GM04504 (cell line): ENCODE results near the gene TAF6.
A peak's percentile ranks its signal among the peaks of the same experiment; 100 is the strongest.

ENCODE experiments used
- DNase-seq: peaks from one replicate; pipeline ENCODE4 v3.0.0-alpha.2; 2012; ENCODE audit warnings: low read depth

The TAF6 gene

DNA sequence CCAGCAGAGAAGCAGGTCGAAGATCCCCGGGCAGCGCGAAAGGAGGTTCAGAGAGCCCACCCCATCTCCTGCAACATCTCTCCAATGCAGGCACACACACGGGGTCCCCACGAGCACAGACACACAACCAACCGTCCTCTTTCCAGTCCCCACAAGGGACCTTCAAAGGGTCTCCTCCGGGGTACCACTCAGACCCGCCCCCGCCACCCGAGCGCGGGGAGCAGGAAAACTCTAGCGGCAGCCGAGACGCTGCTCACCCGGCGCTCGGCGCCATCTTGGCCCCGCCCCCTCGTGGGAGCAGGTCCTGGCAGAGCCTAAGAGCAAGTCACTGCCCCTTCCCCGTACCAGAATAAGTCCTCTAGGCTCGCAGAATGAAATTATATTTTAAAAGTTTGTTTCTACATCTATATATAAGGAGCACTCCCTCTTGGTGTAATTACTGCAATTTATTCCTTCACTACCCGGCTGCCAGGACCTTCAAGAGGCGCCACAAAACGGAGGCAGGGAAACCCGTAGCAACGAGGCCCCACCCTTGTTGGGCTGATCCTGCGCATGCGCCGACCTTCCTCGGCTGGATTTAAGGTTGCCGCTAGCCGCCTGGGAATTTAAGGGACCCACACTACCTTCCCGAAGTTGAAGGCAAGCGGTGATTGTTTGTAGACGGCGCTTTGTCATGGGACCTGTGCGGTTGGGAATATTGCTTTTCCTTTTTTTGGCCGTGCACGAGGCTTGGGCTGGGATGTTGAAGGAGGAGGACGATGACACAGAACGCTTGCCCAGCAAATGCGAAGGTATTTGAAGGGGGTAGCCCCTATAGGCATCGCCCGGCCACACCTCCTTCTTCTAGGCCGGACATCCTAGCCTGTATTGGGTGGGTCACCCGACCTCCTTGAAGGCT, at the start of gene TAF6, which contains the start of gene CNPY4:
Gene TAF6, minus strand, starts transcription at position 287 of the 898 bp plus-strand sequence. CDS start 5,149 bp downstream, outside the sequence.
Gene CNPY4, plus strand, starts transcription at position 563 of the 898 bp plus-strand sequence. Its CDS starts 111 bp downstream, at position 674.
- peak; percentile 88 for DNase-seq

DNA sequence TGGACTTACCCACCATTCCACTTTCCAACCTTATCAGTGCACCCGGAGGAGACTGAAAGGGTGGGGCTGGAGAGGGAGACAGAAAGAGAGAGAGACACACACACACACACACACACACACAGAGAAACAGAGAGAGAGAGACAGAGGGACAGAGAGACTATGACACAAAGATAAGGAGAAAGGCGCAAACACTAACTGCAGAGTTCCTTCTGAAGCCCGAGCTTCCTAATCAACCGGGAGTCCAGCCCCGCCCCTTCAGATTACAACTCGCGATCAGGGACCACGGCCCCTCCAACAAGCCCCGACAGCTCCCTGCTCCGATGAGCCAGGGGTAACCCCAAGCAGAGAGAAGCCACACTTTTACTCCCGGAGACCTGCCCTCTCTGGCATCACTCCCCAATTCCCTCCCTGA, 48.8 kb upstream of the TAF6 start:
- DNase-seq, result no peak

DNA sequence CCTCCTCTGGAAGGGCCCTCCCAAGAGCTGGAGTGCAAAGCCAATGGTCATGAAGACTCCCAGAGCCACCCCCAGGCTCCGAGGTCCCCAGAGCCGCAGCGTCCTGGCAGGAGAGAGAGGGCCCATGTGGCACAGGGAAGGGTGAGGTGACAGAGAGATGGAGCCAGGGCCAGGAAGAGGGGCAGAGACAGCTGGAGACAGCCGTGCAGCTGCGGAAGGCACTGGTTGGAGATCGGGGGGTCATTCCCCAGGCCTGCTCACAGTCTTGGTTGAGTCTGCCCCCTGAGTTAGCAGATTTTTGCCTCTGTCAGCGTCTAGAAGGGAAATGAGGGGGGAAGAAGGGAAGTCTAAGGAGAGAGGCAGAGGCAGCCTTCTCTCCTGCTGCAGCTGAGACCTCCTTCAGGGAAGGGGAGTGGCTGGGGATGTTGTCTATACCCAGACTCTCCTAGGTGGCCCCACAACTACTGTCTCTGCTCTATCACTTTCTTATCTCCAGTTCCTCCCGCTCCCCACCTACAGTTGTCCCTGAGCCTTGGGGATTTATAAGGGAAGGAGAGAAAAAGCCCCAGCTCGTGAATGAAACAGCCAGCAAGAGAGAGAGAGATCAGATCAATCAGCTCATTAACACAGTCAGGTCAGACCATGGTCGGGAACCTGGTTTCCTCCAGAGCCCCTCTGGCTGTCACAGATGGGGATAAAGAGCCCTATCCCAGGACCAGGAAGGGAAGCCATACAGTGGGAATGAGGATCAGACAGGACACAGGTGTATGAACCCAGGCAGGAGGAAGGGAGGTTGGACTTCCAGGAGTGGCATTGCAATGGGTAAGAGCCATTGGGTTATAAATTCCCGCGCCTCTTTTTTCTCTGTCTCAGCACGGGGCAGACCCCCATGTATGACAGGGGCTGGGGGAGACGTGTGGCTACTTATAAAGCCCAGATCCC, 48.1 kb upstream of the TAF6 start:
- DNase-seq, result no peak

DNA sequence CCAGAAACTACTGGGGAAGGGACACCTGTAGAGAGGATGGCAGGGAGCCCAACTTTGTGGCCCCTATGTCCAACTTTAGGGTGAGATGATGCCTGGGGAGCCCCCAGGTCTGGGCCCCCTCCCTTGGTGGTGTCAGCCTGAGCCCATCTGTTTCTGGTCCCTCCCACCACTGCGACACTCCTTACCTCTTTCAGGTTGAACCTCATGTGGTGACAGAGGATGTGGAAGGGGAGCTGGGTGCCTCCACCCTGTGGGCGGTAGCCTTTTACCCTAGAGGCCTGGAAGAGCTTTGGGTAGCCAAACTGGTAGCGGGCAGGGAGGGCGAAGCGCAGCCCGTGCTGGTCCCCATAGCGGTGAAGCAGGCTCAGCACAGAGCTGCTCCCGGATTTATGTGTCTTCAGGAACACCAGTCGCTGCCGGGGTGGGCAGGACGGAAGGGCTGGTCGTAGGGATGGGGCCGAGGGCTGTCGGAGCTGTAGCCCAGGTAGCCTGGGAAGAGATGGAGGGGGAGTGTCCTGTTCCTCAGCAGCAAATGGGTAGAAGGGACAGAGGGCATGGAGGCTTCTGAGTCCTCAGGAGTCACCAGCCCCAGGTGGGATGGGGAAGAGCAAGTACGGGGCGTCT, 47.3 kb upstream of the TAF6 start:
- no peak for DNase-seq

DNA sequence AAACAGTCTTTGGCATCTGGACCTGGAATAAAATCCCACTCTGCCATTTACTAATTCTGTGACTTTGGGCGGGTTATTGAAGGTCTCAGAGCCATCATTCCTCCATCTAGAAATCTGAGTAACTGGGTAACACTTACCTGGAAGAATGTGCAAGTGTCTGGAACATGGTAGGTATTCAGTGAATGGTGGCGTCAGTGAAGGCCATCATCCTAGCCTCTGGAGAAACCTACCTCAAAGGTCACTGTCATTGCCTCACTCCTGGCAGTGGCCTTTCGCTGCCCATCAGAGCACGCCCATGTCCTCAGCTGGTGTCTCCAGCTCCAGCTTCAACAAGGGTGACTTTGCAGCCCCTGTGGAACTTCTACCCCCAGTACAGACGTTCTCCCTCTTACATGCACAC, 44.7 kb upstream of the TAF6 start:
- no peak for DNase-seq

DNA sequence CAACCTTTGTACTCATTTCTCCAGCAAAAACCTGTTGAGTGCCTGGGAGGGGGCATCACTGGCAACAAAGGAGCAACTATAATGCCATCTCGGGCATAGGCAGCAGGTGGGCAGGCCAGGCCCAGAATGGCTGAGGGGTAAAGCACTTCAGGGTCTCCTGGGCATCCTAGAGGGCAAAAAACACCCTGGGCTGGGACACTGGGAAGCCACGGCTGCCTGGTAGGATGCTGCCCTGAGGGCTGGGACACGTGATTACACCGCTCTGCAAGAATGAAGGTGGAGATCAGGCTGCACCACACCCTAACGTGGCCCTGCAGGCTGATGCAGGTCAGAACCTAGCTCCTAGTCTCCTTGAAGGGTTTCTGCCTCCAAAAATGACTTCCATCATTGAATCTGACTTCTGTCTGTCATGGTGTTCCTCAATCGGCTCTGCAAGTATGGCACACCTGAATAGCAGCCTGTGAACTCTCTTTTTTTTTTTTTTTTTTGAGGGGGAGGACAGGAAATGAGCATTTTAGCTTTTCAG, 43.9 kb upstream of the TAF6 start:
- DNase-seq, result no peak

DNA sequence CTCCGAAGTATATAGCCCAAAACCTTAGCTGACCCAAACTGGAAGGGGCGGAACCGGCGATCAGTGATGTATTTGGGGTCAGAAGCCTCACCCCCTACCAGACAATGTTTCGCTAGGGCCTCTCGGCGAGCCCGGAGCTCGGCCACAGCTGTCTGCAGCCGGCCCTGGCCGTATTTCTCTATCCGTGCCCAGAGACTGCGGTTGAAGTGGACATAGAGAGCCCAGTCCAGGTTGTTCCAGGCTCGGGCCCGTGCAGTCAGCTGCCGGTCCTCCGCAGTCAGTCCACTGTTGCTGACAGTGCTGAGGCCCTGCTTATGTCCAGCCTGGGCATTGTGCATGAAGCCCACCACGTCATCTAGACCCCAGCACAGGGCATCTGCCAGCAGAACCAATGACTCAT, 40.9 kb upstream of the TAF6 start:
- no peak for DNase-seq

DNA sequence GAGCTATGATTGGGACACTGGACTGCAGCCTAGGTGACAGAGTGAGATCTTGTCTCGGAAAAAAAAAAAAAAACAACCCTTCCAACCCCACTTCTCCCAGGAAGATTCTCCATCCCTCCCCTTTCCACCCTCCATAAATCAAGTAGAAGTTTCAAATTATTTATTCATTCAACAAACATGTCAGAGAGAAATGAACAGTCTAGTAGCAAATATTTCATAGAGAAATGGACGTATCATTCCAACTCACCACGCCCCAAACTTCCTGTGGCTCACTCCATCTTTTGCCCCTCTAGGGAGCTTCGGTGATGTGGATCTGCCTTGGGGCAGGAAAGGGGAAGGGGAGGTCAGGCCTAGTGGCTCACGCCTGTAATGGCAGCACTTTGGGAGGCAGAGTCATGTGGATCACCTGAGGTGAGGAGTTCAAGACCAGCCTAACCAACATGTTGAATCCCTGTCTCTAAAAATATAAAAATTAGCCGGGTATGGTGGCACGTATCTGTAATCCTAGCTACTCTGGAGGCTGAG, 40.0 kb upstream of the TAF6 start:
- no peak for DNase-seq

DNA sequence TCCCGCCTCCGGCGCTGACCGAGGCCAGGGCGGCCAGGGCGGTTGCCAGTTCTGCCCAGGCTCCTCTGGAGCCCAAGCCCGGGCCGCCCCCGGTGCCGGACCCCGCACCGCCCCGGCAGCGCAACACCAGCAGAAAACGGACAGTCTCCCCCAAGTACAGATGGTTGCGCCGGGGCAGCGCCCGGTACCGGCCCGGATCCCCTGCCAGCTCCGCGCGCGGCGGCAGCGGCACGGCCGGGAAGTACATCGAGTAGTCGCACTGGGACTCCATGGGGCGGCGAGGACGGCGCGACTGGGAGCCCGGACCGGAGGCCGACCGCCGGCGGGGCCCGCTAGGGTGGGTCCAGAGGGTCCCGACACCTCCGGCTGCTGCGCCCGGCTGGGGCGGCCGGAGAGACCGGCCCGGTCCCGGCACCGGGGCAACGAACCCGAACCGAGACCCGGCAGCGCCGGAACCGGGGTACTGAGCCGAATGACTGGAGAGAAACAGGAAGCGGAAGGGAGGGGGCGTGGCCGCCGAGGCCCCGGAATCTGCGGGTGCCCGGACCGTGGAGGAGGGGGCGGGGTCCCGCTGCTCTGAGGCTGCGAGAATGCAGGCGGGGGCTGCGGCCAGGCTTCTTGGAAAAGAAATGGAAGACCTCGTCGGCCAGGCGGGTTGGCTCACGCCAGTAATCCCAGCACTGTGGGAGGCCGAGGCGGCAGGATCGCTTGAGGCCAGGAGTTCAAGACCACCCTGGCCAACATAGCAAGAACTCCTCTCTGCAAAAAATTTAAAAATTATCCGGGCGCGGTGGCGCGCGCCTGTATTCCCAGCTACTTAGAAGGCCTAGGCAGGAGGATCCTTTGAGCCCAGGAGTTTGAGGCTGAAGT, 39.3 kb upstream of the TAF6 start, which contains the start of gene TRAPPC14:
Gene TRAPPC14, minus strand, starts transcription at position 495 of the 870 bp plus-strand sequence. Its CDS starts 224 bp downstream, at position 271.
- DNase-seq, result no peak

DNA sequence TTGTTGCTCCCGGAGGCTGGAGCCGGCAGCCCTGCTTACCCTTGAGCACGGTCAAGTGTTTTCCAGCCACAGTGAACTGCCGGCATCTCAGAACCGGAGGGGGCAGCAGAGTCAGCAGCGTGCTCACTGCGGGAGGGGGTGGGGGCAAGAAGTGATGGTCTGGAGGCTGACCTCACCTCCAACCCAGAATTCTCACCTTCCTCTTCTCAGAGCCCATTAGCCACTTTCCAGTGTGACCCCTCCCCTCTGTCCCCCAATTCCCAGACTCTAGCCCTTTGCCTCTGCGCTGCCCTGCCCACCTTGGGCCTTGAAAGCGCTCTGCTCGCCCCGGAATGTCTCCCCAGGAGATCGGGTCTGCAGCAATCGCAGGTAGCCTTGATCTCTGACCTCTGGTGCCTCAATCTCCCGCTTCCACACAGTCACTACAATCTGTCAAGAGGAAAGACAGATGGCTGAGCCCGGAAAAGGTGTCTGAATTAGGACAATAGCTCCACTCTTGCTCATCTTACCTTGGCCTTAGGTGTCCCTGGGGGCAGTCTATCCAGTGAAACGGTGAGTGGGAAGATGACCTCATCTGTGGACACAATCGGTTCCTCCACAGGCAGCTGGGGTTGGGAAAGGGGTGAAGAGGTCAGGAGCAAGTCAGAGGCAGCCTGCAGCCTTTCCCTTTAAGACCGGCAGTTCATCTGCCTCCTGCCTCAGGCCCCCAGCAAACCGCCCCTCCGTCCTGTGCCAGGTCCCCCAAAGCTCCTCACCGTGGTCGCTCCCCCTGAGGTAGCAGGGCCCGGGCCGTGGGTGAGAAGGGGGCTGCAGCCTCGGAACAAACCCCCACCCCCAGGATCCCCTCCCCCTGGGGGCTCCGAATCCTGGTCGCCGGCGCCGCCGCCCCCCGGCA, 38.4 kb upstream of the TAF6 start:
- DNase-seq, result no peak

DNA sequence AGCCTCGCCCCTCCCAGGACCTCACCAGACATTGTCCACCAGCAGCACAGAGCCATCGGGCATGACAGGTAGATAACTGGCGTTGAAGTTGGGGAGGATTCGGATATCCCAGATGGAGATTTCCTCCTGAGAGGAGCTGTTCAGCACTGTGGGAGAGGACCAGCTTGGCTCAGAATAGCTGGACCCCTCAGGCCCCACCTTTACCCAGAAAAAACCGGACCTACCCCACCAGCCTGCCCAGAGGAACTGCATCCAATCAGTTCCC, 37.8 kb upstream of the TAF6 start:
- no peak for DNase-seq

DNA sequence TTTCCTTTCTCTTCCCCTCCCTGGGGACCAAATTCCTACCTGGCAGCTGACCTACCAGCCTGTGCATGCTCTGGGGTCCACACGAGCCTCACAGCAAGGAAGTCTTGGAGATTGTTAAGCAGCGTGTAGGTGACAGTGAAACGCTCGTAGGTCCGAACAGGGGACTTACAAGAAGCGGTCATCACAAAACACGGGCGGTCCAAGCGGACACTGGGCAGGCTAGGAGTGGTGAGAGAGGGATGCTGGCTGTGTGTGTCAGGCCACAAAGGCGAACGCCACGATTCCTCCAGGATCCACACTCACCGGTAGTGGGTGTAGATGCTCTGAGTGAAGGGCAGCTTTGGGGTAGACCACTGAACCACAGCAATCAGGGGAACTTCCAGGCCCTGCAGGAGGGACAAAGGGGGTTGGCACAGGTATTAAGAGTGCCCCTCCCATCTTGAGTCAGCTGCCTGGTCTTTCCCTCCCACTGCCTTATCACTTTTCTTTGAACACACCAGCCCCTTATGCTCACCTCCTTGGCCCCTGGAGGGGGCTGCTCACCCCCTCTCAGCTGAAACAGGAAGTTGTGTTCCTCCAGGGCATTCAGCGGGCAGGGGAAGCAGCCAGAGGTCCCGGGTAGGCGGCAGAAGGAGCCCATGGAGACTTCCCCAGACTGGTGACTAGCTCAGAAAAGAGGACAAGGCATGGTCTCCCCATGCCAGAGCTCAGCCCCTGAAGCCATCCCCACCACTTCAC, 37.3 kb upstream of the TAF6 start:
- no peak for DNase-seq

DNA sequence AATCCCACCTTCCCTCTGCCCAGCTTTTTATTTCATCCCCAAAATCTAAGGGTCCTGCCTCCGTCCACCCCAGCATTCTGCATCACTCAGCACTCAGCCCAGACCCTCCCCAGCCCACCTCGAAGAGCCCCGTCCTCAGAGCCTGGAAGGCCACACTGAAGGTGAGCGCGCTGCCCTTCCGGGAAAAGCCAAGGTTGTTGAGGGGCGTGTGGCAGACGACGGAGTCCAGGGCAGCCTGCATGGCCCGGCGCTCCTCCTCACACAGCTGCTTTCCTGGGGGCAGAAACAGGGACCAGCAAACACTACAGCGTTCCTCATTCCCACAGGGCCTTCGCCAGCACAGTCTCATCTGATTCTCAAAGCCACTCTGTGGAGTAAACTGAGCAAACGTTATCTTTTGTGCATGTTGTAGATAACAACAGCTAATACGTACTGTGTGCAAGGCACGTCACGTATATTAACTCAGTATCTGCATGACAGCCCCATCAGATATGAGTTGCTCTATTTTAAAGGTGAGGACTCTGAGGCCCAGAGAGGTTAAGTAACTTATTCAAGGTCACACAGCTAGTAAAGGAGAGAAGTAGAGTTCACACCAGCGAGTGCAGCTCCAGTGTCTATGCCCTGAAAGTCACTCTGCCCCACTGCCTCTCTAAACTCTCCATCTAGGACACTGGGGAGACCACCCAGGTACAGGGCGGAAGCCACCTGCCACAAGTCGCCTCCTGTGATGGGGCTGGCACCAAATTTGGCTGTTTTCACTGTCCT, 36.6 kb upstream of the TAF6 start:
- DNase-seq, result no peak

DNA sequence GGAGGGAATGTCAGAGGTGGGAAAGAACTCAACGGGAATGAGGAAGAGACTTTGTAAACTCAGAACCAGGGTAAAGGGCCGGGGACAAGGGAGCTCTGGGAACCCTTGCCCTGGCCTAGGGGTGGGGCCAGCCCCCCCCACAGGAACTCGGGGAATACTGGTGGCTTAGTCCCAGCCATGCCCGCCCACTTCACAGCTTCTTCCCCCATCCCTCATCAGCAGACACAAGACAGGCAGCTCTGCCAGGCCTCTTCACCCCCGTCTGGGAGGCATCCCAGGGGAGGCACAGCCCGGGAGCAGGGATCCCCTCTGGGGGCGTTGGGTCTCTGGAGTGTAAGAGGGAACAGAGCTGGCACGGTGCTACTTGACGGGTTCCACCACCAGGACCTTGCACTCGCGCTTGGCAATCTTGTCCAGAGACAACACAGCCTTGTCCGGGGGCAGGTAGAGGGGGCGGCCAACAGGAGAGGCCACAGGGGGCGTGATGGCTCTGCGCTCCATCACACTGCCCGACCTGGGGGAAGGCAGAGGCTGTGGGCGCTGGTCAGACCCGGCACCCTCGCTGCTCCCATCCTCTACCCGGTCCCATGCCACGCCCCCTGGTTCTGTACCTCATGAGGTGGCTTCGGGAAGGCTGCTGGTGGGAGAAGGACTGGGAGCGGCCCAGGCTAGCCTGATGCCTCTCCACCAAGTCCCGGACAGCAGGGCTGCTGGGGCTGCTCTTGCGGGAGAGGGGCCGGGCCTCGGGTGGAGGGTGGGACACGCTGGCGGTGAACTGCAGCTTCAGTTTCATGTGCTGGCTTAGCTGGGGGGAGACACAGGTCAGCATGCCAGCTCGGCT, 35.7 kb upstream of the TAF6 start:
- DNase-seq, result no peak

DNA sequence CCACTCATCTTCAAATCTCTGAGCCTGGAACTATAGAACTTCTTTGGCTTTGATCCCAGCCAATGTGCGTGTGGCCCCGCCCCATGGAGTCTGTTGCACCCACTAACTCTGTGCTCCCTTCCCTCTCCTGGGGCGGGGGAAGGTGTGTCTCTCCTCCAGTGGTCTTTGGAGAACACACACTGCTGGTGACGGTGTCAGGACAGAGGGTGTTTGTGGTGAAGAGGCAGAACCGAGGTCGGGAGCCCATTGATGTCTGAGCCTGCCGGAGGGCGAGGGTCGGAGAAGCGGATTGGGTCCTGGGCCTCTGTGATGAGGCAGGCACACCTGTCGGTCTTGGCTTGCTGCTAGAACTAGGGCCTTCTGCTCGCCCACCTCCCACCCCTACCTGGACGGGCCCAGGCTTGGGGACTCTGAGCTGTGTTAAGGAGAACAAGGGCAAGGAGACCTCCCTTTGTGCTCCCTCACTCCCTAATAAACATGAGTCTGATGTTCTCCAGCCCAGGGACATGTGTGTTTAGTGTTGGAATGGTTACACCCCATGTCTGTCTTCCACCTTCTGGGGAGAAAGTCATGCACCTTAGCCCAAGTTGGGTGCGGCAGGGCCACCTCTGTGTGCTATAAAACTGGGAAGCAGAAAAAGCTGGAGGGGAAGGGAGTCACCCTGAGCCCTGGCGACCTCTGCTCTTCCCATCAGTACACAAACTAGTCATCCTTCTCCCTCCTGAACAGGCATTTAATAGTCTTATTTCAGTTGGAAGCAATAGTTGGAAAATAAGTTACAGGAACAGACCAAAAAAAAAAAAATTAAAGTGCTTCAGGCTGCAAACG, 34.8 kb upstream of the TAF6 start:
- no peak for DNase-seq

DNA sequence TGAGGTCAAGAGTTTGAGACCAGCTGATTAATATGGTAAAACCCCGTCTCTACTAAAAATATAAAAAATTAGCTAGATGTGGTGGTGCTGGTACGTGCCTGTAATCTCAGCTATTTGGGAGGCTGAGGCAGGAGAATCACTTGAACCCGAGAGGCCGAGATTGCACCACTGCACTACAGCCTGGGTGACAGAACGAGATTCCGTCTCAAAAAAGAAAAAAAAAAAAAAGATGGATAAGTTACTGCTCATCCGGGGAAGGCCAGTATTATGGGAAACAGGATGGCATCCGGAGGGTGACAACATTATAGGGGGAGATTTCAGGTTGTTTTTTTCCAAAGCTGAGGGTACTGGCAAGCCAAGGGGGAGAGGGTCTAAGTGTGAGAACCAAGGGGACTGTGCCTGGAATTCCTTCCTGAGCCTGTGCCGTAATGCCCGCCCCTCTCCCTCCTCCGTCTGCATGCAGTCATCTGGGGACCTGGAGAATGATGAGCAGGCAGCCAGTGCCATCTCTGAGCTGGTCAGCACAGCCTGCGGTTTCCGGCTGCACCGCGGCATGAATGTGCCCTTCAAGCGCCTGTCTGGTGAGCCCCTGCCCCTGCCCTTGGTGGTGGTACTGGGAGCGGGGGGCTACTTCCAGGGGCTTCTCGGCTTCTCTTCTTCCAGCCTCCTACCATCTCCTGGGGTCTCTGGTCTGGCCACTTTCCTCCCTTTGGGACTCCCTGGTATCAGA, 33.9 kb upstream of the TAF6 start:
- no peak for DNase-seq
